ENCODE results near the gene PLCG2.
"Not testable (repeated sequence)": the region's sequence is repeated elsewhere in the genome, so short reads cannot be mapped to it uniquely, and the experiment has no call there.

DNA sequence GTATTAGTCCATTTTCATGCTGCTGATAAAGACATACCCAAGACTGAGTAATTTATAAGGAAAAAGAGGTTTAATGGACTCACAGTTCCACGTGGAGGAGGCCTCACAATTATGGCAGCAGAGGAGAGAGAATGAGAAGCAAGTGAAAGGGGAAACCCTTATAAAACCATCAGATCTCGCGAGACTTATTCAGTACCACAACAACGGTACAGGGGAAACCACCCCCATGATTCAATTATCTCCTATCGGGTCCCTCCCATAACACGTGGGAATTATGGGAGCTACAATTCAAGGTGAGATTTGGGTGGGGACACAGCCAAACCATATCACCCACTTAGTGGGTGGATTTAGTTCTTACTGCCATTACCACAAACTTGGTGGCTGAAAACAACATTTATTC, 155.6 kb downstream of the PLCG2 start:
- not testable (repeated sequence) for TF ChIP-seq EZH2 (IDR thresholded peaks at IDR 0.05; ENCODE audit: insufficient read depth, poor library complexity, severe bottlenecking); EZH2phosphoT487 (IDR thresholded peaks at IDR 0.05; ENCODE audit: insufficient read depth, low read depth)

Measured in GM23248 (cell line).